HG03097 (cell line): ENCODE data around the gene PWWP2B.
"Not testable (repeated sequence)": the region's sequence is repeated elsewhere in the genome, so short reads cannot be mapped to it uniquely, and the experiment has no call there.

ENCODE experiments used
- ATAC-seq: cut with Tn5 transposase; IDR thresholded peaks from one replicate; pipeline ENCODE4 v1.9.1; 2021; ENCODE audit not compliant: unreplicated experiment, low FRiP score

The PWWP2B gene

DNA sequence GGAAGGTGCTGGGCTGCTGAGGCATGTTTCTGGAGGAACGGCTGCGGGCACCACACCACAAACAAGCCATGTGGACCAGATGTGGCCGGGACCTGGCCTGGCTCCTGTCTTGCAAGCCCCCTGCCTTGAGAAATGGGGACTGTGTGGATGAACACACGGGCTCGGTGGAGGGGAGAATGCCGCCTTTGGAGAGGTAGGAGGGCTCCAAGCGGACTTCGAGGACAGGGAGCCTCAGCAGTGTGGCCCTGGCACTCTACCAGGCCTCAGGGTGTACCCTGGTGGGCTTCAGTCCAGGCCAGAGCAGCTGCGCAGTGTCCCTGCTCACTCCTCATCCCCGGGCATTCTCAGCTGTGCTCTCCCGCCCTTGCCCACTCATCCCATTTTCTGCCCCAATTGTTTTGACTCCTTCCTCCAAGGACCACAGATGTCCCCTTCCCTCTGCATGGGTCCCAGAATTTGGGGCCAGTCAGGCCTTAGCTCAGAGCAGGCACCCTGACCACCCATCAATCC is 31.5 kb downstream of the PWWP2B start:
- ATAC-seq = no peak

DNA sequence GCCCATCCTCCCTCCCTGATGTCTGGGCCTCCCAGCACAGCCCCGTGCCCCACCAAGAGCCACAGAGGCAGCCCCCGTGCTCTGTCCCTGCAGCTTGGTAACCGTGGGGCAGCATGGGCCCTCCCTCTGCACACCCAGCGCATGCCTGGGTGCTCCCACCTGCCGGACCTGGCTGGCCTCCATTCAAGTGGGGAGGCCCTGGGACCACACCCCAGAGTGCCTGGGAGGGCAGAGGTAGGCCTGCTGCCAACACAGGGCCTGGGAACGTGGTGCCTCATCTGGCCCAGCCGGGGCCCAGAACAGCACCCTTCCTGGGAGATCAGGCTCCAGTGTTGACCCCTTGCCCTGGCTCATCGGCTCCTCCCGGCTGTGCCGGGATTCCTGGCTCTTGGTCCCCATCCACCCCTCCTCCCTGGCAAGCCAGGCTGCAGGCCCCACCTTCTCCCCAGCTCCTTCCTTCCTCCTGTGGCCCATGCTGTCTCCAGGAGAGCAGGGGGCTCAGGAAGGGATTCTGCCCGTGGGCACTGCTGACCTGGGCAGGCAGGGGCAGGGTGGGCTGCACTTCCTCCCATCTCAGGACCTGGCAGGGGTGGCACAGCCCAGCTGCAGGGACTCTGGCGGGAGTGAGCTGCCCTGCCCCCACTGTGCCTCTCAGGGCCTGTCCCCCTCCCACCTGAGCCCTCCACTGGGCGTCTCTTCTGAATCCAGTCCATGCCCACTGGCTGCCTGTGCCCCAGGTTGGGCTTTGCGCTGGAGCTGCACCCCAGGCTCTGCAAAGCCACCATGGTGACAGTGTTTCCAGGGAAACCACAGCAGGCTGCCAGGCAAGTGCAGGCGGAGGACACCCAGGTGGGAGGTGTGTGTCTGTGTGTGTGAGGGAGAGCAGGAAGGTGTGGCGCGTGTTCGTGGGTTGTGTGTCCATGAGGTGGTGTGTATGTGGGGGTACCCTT is 32.6 kb downstream of the PWWP2B start:
- no peak for ATAC-seq

DNA sequence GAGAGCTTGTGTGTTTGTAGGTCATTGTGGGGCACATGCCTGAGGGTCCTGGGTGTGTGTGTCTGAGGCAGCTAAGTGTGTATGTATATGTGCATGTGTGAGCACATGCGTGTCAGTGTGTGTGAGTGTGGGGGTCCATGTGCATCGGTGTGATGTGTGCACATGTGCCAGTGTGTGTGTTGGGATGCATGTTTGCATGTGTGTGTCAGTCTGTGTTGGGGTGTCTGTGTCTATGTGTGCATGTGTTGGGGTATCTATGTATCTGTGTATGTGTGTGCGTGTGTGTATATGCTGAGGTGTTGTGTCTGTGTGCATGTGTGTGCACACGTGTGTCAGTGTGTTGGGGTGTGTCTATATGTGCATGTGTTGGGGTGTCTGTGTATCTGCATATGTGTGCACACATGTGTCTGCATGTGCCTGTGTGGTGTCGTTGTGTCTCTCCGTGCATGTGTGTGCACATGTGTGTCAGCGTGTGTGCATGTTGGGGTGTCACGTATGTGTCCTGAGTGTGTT is 33.3 kb downstream of the PWWP2B start:
- no peak for ATAC-seq

DNA sequence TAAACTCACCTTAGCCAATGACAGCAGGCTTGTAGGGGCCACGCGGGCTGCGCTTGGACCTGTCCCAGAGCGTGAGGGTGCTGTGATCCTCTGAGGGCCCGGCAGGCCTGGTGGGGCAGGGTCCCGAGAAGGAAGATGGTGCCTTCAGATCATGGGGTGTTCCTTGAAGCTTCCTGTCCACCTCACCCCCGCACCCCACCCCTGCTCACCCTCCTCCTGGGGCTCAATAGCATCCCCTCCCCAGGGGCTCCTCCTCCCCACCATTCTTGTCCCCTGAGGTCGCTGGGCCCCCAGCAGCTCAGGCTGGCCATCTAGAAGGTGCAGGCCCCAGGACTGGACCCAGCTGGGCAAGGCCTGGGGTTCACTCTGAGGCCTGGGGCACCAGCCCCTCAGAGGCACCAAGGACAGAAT is 33.9 kb downstream of the PWWP2B start:
- no peak for ATAC-seq

DNA sequence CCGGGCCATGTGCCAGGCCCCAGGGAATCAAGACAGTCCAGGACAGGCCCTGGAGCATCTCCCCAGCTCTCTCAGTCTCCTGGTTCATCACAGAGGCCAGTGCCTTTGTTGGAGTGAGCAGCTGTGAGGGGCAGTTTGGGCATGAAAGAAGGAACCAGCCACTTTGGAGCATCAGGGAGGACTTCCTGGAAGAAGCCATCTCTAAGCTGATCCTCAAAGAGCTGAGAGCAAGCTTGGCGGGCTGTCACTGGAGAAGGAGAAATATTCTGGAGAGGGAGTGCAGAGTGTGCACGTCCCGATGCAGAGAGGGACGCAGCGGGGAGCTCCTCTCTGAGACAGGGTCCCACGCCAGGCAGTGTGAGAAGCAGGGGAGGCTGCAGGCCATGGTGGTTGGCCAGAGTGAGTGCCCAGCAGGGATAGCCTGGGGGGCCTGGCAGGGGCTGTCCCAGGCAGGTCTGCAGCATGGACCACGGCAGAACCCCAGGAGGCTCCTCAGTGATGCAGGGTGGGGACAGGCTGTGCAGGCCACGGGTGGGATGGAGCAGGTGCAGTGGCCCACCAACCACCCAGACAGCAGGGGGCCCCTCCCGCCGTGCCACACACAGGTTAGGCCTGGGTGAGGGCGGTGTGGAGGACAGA is 34.7 kb downstream of the PWWP2B start:
- ATAC-seq = no peak

DNA sequence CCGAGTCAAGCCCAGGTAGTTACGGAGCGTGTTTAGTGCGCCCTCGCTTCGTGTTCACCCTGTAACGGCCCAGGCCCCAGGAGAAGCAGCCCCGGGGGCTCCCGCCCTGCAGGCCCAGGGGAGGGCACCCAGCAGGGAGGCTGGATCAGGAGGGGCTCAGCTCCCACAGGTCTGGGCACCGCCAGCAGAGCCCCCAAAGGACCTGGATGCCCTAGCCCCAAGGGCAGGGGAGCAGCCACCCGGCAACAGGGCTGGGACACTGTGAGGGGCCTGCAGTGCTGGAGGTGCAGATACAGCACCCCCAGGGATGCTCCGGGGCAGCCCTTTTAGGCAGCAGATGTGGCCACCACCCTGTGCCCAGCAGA is 35.2 kb downstream of the PWWP2B start:
- ATAC-seq = no peak

DNA sequence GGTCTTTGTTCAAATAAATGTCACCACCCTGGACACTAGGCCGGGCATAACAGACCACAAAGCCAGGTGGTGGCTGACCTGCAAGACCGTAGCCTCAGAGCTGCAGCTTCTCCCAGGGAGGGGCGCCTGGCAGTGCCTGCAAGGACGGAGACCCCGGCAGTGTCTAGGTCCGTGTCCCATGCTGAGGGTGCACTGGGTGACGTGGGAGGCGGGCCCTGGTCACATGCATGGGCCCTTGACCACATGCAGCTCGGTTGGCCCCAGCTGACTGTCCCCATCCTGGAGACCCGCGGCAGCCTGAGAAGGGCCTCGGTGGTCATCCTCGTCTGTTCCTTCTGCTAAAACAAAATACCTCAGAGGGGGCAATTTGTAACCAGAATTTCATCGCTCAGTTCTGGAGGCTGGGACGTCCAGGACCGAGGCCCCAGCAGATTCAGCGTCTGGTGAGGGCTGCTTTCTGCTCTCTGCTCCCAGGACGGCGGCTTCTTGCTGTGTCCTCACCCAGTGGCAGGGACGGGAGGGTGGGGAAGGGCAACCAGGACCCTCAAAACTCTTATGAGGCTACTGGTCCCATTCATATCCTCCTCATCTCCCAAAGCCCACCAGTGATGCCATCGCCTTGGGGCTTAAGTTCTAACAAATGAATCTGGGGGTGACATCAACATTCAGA is 36.8 kb downstream of the PWWP2B start:
- ATAC-seq = no peak

DNA sequence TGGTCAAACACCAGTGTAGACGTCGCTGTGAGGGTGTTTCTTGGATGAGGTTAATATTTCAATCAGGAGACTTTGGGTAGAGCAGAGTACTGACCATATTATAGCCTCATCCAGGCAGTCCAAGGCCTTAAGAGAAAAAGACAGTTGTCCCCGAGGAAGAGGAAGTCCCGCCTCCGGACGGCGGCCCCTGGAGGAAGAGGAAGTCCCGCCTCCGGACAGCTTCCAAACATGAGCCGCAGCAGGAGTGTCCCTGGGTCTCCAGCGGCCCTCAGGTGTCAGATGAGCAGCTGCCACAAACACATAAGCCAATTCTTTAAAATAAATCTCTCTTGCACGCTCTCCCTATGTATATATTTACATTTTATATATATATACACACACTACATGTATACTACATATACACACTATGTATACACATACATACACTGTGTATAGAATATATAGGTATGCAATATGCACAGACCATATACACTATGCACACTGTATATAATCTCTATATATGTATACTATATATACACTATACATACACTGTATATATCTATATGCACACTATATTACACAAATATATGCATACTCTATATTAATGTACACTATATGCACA is 37.5 kb downstream of the PWWP2B start:
- ATAC-seq = peak; percentile 40

DNA sequence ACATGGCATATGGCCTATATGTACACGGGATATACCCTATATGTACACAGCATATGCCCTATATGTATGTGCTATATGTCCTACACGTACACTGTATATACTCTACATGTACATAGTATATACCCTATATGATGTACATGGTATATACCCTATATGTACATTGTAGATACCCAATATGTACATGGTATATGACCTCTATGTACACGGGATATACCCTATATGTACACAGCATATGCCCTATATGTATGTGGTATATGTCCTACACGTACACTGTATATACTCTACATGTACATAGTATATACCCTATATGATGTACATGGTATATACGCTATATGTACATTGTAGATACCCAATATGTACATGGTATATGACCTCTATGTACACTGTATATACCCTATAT is 38.3 kb downstream of the PWWP2B start:
- not testable (repeated sequence) for ATAC-seq

DNA sequence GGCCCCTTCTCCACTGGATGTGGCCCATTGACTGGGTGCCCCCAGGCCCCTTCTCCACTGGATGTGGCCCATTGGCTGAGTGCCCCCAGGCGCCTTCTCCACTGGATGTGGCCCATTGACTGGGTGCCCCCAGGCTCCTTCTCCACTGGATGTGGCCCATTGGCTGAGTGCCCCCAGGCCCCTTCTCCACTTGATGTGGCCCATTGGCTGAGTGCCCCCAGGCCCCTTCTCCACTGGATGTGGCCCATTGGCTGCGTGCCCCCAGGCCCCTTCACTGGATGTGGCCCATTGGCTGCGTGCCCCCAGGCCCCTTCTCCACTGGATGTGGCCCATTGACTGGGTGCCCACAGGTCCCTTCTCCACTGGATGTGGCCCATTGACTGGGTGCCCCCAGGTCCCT is 39.1 kb downstream of the PWWP2B start:
- ATAC-seq = not testable (repeated sequence)

DNA sequence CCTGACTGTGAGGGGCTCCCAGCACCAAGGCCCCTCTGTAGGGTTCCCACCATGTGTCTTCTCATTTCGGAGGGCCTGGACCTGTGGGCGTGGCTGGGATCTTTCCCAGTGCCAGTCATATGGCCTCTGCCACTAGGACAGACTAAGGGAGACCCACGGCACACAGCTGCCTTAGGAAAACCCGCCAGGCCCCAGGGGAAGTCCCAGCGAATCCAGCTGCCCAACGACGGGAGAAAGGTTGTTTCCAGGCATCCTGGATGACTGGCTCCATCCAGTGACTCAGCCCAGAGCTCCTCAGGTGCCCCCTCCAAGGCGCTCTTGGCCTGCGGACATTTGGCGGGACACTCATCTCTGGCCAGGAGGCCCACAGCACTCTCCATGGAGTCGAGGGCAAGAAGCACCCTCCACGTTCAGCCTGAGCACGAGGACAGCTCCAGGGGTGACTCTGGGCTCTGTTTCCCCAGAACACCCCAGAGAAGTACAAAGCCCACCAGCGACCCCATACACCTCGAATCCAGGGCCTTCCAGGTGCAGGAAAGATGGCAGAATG is 39.9 kb downstream of the PWWP2B start:
- no peak for ATAC-seq

DNA sequence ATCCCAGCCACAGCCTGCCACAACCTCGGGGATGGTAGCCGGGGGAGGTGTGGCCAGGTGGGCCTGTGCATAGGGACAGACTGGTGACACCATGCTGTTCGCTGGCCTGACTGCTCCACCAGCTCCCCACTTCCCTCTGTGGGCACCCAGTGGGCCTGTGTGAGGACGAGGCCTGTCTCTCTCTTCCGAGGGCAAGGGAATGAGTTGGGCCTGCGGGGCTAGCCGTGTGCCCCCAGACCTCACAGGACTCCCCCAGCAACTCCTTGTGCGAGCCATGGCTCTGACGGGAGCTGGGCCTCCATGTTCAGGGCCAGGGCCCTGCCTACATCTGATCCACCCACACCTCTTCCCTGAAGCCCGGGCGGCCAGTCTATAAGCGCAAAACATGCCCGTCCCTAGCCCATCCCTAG is 40.5 kb downstream of the PWWP2B start:
- no peak for ATAC-seq

DNA sequence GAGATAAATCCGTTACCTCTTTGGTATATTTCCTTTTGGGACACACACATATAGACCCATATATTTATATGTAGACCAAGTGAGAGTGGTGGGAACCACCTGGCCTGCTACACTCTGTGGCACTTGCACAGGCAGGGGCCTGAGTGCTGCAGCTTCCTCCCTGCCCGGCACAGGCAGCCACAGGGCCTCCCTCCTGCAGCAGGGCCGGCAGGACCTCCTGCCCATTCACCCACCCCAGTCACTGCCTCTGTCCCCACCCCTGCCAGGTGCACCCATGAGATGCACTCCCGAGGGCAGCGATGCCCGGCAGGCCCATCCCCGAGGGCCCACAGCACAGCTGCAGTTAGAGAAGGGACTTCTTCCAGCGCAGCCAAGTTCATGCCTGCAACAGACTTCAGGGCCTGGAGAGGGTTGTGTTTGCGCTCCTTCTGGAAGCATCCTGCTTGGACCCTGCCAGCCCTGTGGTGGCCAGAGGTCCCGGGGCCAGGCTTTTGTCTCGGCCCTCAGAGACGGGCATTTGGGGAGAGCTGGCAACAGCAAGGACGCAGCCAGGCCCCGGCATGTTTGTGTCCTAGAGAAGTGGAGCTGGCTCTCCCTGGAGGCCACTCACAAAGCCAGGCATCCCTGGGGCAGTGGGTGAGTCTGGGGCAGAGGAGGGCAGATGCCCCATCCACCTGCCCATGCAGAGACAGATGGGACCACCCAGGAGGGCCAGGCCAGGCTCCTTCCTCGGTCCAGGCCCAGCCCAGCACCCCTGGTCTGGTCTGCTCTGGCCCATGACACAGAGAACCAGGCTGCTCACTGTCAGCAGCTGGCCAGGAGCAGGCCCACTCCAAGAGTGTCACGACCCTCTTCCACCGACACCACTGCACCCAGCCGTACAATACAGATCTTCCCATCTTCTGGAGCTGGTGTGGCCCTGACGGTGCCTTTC is 41.4 kb downstream of the PWWP2B start:
- ATAC-seq = no peak

DNA sequence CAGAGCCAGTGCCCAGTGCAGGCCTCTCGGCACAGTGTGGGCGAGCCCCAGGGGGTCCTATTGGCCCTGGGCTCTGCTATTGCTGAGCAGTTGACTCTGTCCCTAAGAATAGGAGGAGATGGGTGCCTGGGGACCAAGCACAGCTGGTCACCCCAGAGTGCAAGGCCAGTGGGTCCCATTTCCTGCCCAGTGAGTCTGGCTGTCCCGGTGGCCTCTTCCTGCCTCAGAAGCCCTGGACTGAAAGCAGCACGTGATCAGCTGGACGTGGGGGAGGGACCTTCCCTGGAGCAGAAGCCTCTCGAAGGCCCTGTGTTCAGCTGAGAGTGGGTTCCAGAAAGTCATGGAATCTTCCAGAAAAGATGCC is 42.0 kb downstream of the PWWP2B start:
- no peak for ATAC-seq

DNA sequence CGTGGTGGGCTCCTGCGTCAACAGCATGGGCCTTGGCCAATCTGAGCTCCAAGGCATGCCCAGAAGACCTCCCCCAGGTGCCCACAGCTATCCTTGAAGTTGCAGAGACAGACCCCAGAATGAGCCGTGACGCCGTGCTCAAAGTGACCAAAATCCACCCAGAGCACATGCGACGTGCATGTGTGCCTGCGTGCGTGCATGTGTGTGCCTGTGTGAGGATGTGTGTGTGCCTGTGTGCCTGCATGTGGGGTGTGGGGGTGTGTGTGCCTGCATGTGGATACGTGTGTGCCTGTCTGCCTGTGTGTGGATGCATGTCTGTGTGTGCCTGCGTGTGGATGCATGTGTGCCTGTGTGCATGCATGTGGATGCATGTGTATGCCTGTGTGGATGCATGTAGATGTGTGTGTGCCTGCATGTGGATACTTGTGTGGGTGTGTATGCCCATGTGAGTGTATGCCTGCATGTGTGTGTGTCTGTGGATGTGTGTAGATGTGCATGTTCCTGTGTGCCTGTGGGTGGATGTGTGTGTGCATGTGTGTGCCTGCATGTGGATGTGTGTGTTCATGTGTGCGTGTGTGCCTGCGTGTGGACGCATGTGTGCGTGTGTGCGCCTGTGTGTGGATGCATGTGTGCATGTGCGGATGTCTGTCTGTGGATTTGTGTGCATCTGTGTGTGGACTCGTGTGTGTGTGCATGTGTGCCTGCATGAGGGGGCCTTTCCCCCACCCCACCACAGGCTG is 42.6 kb downstream of the PWWP2B start:
- no peak for ATAC-seq

DNA sequence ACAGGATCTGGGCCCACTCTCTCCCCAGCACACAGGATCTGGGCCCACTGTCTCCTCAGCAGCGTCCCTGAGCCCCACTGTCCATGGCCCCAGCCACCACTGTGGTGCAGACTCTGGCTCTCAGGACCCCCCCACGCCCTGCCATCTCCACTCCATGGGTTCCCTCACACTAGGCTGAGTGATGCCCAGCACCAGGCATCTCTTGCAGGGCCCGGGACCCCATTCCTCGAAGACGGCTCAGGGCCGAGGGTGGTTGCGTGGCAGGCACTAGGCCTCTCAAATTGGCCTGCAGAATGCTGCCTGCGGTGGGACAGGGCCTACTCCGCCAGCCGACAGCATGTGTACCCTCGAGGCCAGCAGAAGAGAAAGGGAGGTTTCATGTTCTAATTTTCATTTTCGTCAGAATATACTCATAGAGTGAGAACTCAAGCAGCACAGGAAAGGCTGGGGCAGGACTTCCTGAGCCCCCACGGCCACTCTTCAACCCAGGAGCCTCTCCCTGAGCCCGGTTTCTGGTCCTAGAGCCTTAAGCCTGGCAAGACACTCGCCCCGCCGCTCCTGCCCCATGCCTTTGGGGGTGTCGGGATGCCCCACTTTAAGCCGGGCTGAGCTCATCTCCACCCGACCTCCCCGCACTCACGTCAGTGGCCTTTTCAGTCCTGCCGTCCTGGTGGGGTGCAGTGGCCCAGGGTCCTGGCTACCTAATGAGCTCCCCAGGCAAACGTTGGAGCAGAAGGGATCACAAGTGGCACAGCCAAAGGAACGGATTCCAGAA is 44.0 kb downstream of the PWWP2B start:
- no peak for ATAC-seq

DNA sequence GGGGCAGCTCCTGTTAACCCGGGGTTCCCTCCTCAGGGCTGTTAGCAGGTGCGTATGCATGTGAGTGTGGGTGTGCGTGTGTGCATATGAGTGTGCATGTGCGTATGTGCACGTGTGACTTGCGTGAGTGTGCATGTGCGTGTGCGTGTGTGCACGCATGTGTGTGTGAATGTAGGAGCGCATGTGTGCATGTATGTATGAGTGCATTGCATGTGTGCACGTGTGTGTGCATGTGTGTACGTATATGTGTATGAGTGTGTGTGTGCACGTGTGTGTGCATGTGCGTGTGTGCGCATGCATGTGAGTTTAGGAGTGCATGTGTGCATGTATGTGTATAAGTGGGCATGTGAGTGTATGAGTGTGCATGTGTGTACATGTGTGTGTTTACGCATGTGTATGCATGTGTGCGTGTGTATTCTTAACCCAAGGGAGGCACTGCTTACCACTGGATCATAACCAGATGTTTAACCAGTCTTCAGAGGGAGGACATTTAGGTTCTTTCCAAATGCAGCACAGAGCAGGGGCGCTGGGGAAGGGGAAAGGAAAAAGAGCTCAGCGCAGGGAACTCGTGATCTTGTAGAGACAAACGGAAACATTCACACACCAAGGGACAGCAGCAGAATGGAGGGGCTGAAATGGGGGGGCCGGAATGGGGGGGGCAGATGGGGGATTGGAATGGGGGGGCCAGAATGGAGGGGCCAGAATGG is 45.0 kb downstream of the PWWP2B start:
- ATAC-seq = no peak
